Transverse colon (tissue), 4 donors: ENCODE results near the gene ROBO1. TPM values are rescaled to one million over a fixed set of nuclear protein-coding genes. Genes with fewer than 3 reads are reported as not detected.
"Not testable (repeated sequence)": the region's sequence is repeated elsewhere in the genome, so short reads cannot be mapped to it uniquely, and the experiment has no call there.

Experiments used
- DNase-seq: peaks from one replicate; pipeline ENCODE4 v3.0.0-alpha.2; 2019
- H3K27ac ChIP-seq, 4 donors: fragments of 200-600 bp; sonication (generic); 2 replicates each; pipeline ENCODE4 v1.5.1; 2016 to 2018; ENCODE audit warnings: inconsistent platforms in 4 of 4
- H3K27me3 ChIP-seq: fragments of 200-600 bp; sonication (generic); 2 replicates; pipeline ENCODE4 v1.5.1; 2017; ENCODE audit warnings: inconsistent platforms
- H3K36me3 ChIP-seq, 4 donors: fragments of 200-600 bp; sonication (generic); 2 replicates each; pipeline ENCODE4 v1.5.1; 2017 to 2019; ENCODE audit warnings: inconsistent platforms in 4 of 4
- H3K4me1 ChIP-seq, 4 donors: fragments of 200-600 bp; sonication (generic); 2 replicates each; pipeline ENCODE4 v1.5.1; 2017 to 2020; ENCODE audit warnings: inconsistent platforms in 4 of 4
- H3K4me3 ChIP-seq, 4 donors: fragments of 200-600 bp; sonication (generic); 1 replicate in 1 of 4; 2 replicates in 3 of 4; pipeline versions ENCODE4 v1.5.1 to v1.6.1; 2017 to 2019; ENCODE audit warnings: inconsistent platforms in 4 of 4
- H3K9me3 ChIP-seq, 2 donors: fragments of 200-600 bp; sonication (generic); 2 replicates each; pipeline ENCODE4 v1.5.1; 2017 to 2019; ENCODE audit warnings: inconsistent platforms in 2 of 2
- EP300 ChIP-seq: sonication (generic); formaldehyde crosslinking; IDR thresholded peaks from one replicate; pipeline ENCODE4 v1.6.1; 2017; ENCODE audit warnings: antibody characterized with exemption, low read depth
- POLR2A ChIP-seq: fragments of 450-650 bp; IDR thresholded peaks from one replicate; pipeline ENCODE4 v1.6.1; 2016; ENCODE audit warnings: antibody characterized with exemption, mild to moderate bottlenecking, moderate library complexity
- POLR2AphosphoS5 ChIP-seq, 3 donors: sonication (generic); formaldehyde crosslinking; IDR thresholded peaks; one replicate each; pipeline ENCODE4 v1.6.1; 2016; ENCODE audit warnings: antibody characterized with exemption in 3 of 3
- WGBS, 2 donors: methylation state at CpG; one replicate each; pipeline ENCODE4 v1.1.5; 2018; ENCODE audit warnings: low coverage in 1 of 2; 5-methylcytosine and 5-hydroxymethylcytosine counted together
- in situ Hi-C, 4 donors: fragments of 200-750 bp; cut with MboI; loops; one replicate each; pipeline versions ENCODE4 v1.15.0 to v1.15.1; 2017; ENCODE audit warnings: low sequenced_read_pairs in 3 of 4, low pct_ligation_motif_present in 1 of 4, low pct_unique_long_range_greater_than_20kb in 1 of 4
- intact Hi-C: fragments of 100-400 bp; cut with DNase I; formaldehyde crosslinking; loops from one replicate; pipeline ENCODE4 v1.15.1; 2023; ENCODE audit warnings: low total_unique reads
- total RNA-seq, 4 donors: library from RNA; depleted of rRNA; stranded (reverse); fragments of >200 nt; gene quantifications; one replicate each; pipeline ENCODE4 v1.1.0, GENCODE V29; 2016
- TF ChIP-seq, protein P1 (sequence below), 5 experiments: fragments of 200-600 bp in 3 of 5; fragments of 450-650 bp in 2 of 5; sonication (generic) in 3 of 5; IDR thresholded peaks; 1 replicate in 2 of 5; 2 replicates in 3 of 5; pipeline ENCODE4 v1.5.1; 2016 to 2017; ENCODE audit warnings: antibody characterized with exemption in 5 of 5, inconsistent platforms in 3 of 5, mild to moderate bottlenecking in 2 of 5, moderate library complexity in 1 of 5

The ROBO1 gene
- total RNA-seq, 4 donors from 2014 or later, result 7.6 to 68.7 (median 9.1) TPM

DNA sequence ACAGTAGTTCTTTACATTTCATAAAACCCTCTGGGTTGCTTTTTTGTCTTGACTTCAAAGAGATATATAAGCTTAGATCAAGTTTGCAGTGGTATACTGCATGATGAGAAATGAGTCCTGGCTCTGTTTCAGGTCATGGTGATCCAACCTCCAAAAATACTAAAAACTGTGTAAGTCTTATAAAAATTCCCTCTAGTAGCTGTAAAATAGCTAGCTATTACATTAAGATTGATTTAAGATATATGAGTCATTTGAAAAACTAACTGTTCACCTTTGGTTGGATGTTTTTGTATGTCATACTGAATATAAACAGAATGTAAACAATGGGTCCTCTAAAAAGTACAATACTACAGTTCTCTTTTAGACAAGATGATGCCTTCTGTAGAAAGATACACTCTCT is 879.2 kb downstream of the ROBO1 start:
- no peak overlapping the region for H3K27ac ChIP-seq
- no peaks in the 10 kb centered on the region for H3K27me3 ChIP-seq
- no peaks in the 10 kb centered on the region for H3K4me1 ChIP-seq
- no peaks in the 10 kb centered on the region for H3K9me3 ChIP-seq
- H3K36me3 ChIP-seq, result no peaks in the 10 kb centered on the region
- TF ChIP-seq, protein P1, sequence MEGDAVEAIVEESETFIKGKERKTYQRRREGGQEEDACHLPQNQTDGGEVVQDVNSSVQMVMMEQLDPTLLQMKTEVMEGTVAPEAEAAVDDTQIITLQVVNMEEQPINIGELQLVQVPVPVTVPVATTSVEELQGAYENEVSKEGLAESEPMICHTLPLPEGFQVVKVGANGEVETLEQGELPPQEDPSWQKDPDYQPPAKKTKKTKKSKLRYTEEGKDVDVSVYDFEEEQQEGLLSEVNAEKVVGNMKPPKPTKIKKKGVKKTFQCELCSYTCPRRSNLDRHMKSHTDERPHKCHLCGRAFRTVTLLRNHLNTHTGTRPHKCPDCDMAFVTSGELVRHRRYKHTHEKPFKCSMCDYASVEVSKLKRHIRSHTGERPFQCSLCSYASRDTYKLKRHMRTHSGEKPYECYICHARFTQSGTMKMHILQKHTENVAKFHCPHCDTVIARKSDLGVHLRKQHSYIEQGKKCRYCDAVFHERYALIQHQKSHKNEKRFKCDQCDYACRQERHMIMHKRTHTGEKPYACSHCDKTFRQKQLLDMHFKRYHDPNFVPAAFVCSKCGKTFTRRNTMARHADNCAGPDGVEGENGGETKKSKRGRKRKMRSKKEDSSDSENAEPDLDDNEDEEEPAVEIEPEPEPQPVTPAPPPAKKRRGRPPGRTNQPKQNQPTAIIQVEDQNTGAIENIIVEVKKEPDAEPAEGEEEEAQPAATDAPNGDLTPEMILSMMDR (IDR thresholded peaks at IDR 0.05), result no peak
- TF ChIP-seq EP300 (no peak), POLR2A (no peak), POLR2AphosphoS5 (IDR thresholded peaks at IDR 0.05) (no peak)
- intact Hi-C loops (no loop called here), in situ Hi-C loops (no loop called here)
- no peak for DNase-seq
- no peak overlapping the region for H3K4me3 ChIP-seq

DNA sequence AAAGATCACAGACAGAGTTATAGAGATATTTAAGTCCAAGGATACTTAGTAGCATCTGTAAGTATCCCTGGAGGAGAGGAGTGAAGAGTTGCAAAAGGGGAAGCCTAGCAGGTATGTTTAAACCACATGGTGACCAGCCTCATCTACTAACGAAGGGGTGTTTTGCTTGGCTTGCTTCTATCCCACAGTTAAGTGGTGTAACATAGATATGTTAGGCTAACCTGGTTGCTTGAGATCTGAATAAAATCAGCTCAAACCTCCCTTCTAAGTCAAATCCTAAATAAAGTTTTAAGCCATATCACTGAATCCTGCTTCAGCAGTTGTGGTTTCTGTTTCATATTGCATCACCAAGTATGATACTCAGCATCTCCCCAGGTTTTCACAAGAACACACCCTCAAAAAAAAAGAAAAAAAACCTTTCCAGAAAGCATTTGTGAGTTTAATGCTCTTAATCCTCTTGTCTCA is 880.2 kb downstream of the ROBO1 start:
- Histone ChIP-seq H3K4me3 (no peak overlapping the region), H3K36me3 (no peaks in the 10 kb centered on the region), H3K4me1 (no peaks in the 10 kb centered on the region), H3K27ac (no peak overlapping the region), H3K9me3 (no peaks in the 10 kb centered on the region), H3K27me3 (no peaks in the 10 kb centered on the region)
- TF ChIP-seq, protein P1 (IDR thresholded peaks at IDR 0.05), result no peak
- TF ChIP-seq EP300, result no peak
- TF ChIP-seq POLR2A, result no peak
- no peak for TF ChIP-seq POLR2AphosphoS5 (IDR thresholded peaks at IDR 0.05)
- no peak for DNase-seq
- in situ Hi-C loops (no loop called here), intact Hi-C loops (no loop called here)
- WGBS, 2 donors, result 46 to 63% methylated on average over 1 of the region's 1 CpG

DNA sequence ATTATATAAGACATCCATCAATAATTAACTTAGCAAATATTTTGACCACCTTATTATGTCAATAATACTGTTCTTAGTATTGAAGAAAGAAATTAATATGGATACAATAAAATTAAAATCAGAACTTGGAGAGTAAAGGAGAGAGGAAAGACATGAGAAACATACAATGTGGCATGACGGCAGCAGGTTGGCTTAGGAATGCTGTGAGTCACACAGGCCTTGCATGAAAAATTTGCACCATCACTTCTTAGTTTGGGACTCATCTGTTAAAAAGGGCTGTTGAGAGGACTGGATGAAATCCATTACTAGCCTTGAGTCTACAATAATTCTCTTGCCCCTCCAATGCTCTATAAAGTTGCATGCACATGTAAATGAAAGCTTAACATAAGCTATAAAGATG is 880.8 kb downstream of the ROBO1 start:
- WGBS, 2 donors, result 71 to 89% methylated on average over 1 of the region's 1 CpG
- in situ Hi-C loops, result no loop called here
- no peak for DNase-seq
- H3K36me3 ChIP-seq, result no peaks in the 10 kb centered on the region
- H3K4me3 ChIP-seq, result no peak overlapping the region
- no peak for TF ChIP-seq POLR2AphosphoS5 (IDR thresholded peaks at IDR 0.05)
- no peak for TF ChIP-seq POLR2A
- TF ChIP-seq, protein P1 (IDR thresholded peaks at IDR 0.05), result no peak
- TF ChIP-seq EP300, result no peak
- H3K9me3 ChIP-seq, result no peaks in the 10 kb centered on the region
- no peaks in the 10 kb centered on the region for H3K27me3 ChIP-seq
- no peaks in the 10 kb centered on the region for H3K4me1 ChIP-seq
- intact Hi-C loops, result no loop called here
- H3K27ac ChIP-seq, result no peak overlapping the region

DNA sequence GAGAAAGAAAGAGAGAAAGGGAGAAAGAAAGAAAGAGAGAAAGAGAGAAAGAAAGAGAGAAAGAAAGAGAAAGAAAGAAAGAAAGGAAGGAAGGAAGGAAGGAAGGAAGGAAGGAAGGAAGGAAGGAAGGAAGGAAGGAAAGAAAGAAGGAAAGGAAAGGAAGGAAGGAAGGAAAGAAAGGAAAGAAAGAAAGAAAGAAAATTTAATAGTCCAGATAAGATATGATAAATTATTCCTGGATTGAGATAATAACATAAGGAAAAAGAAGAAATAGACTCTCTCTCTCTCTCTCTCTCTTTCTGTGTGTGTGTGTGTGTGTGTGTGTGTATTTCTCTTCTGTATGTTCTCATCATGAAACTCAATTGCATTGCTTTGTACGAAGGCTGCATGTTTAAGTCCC is 883.2 kb downstream of the ROBO1 start:
- DNase-seq, in situ Hi-C loops, intact Hi-C loops, H3K27me3 ChIP-seq, H3K36me3 ChIP-seq, H3K9me3 ChIP-seq, H3K4me1 ChIP-seq, H3K4me3 ChIP-seq, H3K27ac ChIP-seq: not testable (repeated sequence)
- 82 to 94% methylated on average over 1 of the region's 1 CpG for WGBS, 2 donors

DNA sequence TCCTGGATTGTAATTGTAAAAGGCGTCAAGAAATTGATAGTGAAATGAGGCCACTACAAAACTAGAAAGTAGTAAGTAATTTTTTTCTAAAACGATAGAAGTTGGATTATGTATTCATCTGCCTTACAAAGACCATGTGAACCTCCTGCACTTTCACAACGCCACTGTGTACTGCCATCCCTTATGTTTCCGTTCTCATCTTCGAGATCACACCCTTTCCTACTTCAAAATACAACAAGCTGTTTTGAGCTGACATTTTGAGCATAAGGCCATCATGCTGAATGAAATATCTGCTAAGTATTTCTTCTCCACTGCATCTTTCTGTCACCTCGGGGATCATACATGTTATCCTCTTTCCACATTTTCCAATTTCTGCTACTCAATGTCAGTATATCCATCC is 885.5 kb downstream of the ROBO1 start:
- Histone ChIP-seq H3K4me1 (peaks cover 0 to 5% (median 2%) of the 10 kb centered on the region in 4 donors), H3K9me3 (no peaks in the 10 kb centered on the region), H3K27me3 (no peaks in the 10 kb centered on the region), H3K27ac (no peak overlapping the region), H3K4me3 (no peak overlapping the region), H3K36me3 (no peaks in the 10 kb centered on the region)
- in situ Hi-C loops, result no loop called here
- WGBS, 2 donors, result 87 to 92% methylated on average over 6 of the region's 6 CpGs
- no peak for TF ChIP-seq EP300
- no peak for TF ChIP-seq POLR2A
- TF ChIP-seq, protein P1 (IDR thresholded peaks at IDR 0.05), result no peak
- TF ChIP-seq POLR2AphosphoS5 (IDR thresholded peaks at IDR 0.05), result no peak
- intact Hi-C loops, result no loop called here
- DNase-seq, result no peak
